ENCODE measurements around the gene CNST. TPM values are rescaled to one million over a fixed set of nuclear protein-coding genes. Genes with fewer than 3 reads are reported as not detected.

Gene CNST
- total and polyA plus RNA-seq, 2 of the 13 experiments (the other 11 are each of a cell fraction or from before 2014, with no cell fraction given) = 6.3 to 12.4 TPM

GRCh38 chr1:246587606-246588005, 21.4 kb downstream of the CNST start:
- Histone ChIP-seq H4K20me1 (ENCODE audit: insufficient read depth, low read length) (no peaks in the 10 kb centered on the region), H3K4me2 (ENCODE audit: low read depth, low read length) (peak overlapping the region; percentile 51), H3K4me1 (ENCODE audit: insufficient read depth, low read length) (peaks cover 55% of the 10 kb centered on the region)
- no peak for TF ChIP-seq HOXA7 (CRISPR knock-in tag; IDR thresholded peaks at IDR 0.05)
- TF ChIP-seq, protein P1, sequence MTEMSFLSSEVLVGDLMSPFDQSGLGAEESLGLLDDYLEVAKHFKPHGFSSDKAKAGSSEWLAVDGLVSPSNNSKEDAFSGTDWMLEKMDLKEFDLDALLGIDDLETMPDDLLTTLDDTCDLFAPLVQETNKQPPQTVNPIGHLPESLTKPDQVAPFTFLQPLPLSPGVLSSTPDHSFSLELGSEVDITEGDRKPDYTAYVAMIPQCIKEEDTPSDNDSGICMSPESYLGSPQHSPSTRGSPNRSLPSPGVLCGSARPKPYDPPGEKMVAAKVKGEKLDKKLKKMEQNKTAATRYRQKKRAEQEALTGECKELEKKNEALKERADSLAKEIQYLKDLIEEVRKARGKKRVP (CRISPR knock-in tag; IDR thresholded peaks at IDR 0.05) = no peak
- peak; percentile 77 for TF ChIP-seq RARA (CRISPR knock-in tag; IDR thresholded peaks at IDR 0.05)
- no peak for TF ChIP-seq ZNF331 (CRISPR knock-in tag; IDR thresholded peaks at IDR 0.05)
- no peak for TF ChIP-seq ADNP (CRISPR knock-in tag; IDR thresholded peaks at IDR 0.05)
- TF ChIP-seq FOXA1 (IDR thresholded peaks at IDR 0.05) = no peak
- TF ChIP-seq FOXA1 (CRISPR knock-in tag; IDR thresholded peaks at IDR 0.05) = peak; percentile 43; the same call in 1 of the 2 replicates
- TF ChIP-seq MED1 (CRISPR knock-in tag; IDR thresholded peaks at IDR 0.05) = 0 out of 2 replicates have a peak, but pooled peaks have one; percentile 27
- no peak for TF ChIP-seq ZNF891 (CRISPR knock-in tag; IDR thresholded peaks at IDR 0.05)
- TF ChIP-seq CSRNP2 (CRISPR knock-in tag; conservative IDR thresholded peaks at IDR 0.05; ENCODE audit: low read depth) = no peak
- TF ChIP-seq ZNF549 (CRISPR knock-in tag; IDR thresholded peaks at IDR 0.05) = no peak
- no peak for TF ChIP-seq WIZ (CRISPR knock-in tag; IDR thresholded peaks at IDR 0.05)
- TF ChIP-seq BCL6 (CRISPR knock-in tag; IDR thresholded peaks at IDR 0.05) = peak; percentile 33; the same call in 1 of the 2 replicates
- no peak for TF ChIP-seq ZNF124 (CRISPR knock-in tag; IDR thresholded peaks at IDR 0.05)
- TF ChIP-seq, protein P2, sequence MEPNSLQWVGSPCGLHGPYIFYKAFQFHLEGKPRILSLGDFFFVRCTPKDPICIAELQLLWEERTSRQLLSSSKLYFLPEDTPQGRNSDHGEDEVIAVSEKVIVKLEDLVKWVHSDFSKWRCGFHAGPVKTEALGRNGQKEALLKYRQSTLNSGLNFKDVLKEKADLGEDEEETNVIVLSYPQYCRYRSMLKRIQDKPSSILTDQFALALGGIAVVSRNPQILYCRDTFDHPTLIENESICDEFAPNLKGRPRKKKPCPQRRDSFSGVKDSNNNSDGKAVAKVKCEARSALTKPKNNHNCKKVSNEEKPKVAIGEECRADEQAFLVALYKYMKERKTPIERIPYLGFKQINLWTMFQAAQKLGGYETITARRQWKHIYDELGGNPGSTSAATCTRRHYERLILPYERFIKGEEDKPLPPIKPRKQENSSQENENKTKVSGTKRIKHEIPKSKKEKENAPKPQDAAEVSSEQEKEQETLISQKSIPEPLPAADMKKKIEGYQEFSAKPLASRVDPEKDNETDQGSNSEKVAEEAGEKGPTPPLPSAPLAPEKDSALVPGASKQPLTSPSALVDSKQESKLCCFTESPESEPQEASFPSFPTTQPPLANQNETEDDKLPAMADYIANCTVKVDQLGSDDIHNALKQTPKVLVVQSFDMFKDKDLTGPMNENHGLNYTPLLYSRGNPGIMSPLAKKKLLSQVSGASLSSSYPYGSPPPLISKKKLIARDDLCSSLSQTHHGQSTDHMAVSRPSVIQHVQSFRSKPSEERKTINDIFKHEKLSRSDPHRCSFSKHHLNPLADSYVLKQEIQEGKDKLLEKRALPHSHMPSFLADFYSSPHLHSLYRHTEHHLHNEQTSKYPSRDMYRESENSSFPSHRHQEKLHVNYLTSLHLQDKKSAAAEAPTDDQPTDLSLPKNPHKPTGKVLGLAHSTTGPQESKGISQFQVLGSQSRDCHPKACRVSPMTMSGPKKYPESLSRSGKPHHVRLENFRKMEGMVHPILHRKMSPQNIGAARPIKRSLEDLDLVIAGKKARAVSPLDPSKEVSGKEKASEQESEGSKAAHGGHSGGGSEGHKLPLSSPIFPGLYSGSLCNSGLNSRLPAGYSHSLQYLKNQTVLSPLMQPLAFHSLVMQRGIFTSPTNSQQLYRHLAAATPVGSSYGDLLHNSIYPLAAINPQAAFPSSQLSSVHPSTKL (CRISPR knock-in tag; IDR thresholded peaks at IDR 0.05) = peak; percentile 72
- peak; percentile 24; the same call in 1 of the 2 replicates for TF ChIP-seq SALL1 (CRISPR knock-in tag; IDR thresholded peaks at IDR 0.05)
- TF ChIP-seq, protein P3, sequence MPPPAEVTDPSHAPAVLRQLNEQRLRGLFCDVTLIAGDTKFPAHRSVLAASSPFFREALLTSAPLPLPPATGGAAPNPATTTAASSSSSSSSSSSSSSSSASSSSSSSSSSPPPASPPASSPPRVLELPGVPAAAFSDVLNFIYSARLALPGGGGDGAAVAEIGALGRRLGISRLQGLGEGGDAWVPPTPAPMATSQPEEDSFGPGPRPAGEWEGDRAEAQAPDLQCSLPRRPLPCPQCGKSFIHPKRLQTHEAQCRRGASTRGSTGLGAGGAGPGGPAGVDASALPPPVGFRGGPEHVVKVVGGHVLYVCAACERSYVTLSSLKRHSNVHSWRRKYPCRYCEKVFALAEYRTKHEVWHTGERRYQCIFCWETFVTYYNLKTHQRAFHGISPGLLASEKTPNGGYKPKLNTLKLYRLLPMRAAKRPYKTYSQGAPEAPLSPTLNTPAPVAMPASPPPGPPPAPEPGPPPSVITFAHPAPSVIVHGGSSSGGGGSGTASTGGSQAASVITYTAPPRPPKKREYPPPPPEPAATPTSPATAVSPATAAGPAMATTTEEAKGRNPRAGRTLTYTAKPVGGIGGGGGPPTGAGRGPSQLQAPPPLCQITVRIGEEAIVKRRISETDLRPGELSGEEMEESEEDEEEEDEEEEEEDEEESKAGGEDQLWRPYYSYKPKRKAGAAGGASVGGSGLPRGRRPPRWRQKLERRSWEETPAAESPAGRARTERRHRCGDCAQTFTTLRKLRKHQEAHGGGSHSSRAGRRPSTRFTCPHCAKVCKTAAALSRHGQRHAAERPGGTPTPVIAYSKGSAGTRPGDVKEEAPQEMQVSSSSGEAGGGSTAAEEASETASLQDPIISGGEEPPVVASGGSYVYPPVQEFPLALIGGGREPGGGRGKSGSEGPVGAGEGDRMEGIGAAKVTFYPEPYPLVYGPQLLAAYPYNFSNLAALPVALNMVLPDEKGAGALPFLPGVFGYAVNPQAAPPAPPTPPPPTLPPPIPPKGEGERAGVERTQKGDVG (CRISPR knock-in tag; IDR thresholded peaks at IDR 0.05; ENCODE audit: borderline replicate concordance) = no peak

More at GRCh38 chr1:246587606-246588005, 21.4 kb downstream of the CNST start:
- no peak for ATAC-seq
- in situ Hi-C loops (cut with HindIII; ENCODE audit: extremely low pct_ligation_motif_present, low pct_unique_long_range_greater_than_20kb) (no loop called here), intact Hi-C loops (cut with micrococcal nuclease; ENCODE audit: unreplicated experiment) (no loop called here)
- POLR2A ChIA-PET = no interaction called here
- FAIRE-seq = no peak
- Histone ChIP-seq H2AFZ (ENCODE audit: low read length) (no peak overlapping the region), H3K27ac (ENCODE audit: extremely low read length, insufficient read depth, low read length) (peak overlapping the region; percentile 48), H3K9me3 (ENCODE audit: low read length) (no peaks in the 10 kb centered on the region), H3K4me3 (replicated peaks in 1 of 3; ENCODE audit: insufficient read depth in 1 of 3, low read depth in 2 of 3, low read length in 3 of 3) (peak overlapping the region in 1 of 3 experiments; percentile 21; a peak in 2 of 6 replicates), H3K36me3 (replicated peaks in 1 of 2; ENCODE audit: control insufficient read depth in 1 of 2, insufficient read depth in 2 of 2, low read length in 2 of 2) (peaks cover 0 to 4% of the 10 kb centered on the region in 2 experiments; a peak in 1 of 5 replicates), H3K27me3 (ENCODE audit: control insufficient read depth in 1 of 2, insufficient read depth in 2 of 2, low read length in 2 of 2) (no peaks in the 10 kb centered on the region), H3K9ac (ENCODE audit: insufficient read depth, low read depth, low read length) (peak overlapping the region; percentile 25; the same call in 1 of the 2 replicates), H3K79me2 (ENCODE audit: insufficient read depth, low read length) (peaks cover 33% of the 10 kb centered on the region)
- DNase-seq (ENCODE audit: low spot score) = peak; percentile 75
- 28% methylated on average over 3 of the region's 3 CpGs for WGBS (ENCODE audit: low lambda C conversion rate)
- CTCF ChIA-PET (ENCODE audit: low intra/inter-chr PET ratio, low total read pairs) = no interaction called here
- BruUV-seq (replicated peaks) = no TSS peak

Measured in HepG2 (cell line).